ENCODE data around the gene LARP1. TPM values are rescaled to one million over a fixed set of nuclear protein-coding genes. Genes with fewer than 3 reads are reported as not detected.

LARP1 gene
- 100 to 1,000 TPM in 2 of 4 donors, 10 to 100 TPM in 2; 79.7 to 128 (median 101) TPM for total RNA-seq

DNA sequence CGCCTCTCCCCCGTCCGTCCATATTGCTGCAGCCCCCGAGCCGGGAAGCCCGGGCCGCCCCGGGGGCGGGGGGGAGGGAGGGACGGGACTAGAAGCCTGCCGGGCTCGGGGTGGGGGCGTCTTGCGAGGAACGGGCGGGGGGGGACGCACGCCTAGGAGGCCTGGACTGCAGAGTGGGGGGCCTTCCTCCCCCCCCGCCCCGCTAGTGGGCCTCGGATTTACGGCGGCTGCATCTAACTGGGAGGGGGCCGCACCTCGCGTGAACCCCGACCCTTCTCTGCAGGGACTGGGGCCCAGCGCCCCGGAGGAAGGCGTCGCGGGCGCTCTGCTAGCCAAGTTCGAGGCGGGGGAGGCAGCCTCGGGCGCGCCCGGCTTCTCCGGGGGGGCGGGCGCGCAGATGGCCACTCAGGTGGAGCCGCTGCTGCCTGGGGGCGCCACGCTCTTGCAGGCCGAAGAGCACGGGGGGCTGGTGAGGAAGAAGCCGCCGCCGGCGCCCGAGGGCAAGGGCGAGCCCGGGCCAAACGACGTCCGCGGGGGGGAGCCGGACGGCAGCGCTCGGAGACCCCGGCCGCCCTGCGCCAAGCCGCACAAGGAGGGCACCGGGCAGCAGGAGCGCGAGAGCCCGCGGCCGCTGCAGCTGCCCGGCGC is at the start of gene LARP1:
Gene LARP1 (plus strand): TSS at position 17 of the 648 bp plus-strand sequence. CDS start 381 bp downstream, at position 398.
- H3K27ac ChIP-seq (replicated peaks in 1 of 4): peak within 1 kb of the TSS; percentile 98 to 100 (median 99)

DNA sequence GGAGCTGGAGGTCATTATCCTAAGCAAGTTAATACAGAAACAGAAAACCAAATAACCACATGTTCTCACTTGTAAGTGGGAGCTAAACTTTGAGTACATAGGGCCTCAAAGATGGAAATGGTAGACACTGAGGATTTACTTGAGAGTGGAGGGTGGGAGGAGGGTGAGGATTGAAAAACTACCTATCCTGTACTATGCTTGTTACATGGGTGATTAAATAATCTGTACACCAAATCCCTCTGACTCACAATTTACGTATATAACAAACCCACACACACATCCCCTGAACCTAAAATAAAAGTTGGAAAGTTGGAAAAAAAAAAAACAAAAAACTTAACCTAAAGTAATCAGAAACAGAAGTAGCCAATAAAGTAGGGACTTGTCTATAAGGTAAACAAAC is 48.8 kb upstream of the LARP1 start:
- Histone ChIP-seq H3K36me3 (no peaks in the 10 kb centered on the region), H3K9me3 (no peaks in the 10 kb centered on the region), H3K4me1 (no peaks in the 10 kb centered on the region), H3K4me3 (no peak overlapping the region), H3K27ac (replicated peaks in 1 of 4) (no peak overlapping the region), H3K27me3 (no peaks in the 10 kb centered on the region)
- no peak for TF ChIP-seq POLR2AphosphoS5 (IDR thresholded peaks at IDR 0.05)
- no peak for TF ChIP-seq EP300 (IDR thresholded peaks at IDR 0.05)
- no peak for TF ChIP-seq POLR2A (IDR thresholded peaks at IDR 0.05; ENCODE audit: low read depth)
- TF ChIP-seq, protein P1, sequence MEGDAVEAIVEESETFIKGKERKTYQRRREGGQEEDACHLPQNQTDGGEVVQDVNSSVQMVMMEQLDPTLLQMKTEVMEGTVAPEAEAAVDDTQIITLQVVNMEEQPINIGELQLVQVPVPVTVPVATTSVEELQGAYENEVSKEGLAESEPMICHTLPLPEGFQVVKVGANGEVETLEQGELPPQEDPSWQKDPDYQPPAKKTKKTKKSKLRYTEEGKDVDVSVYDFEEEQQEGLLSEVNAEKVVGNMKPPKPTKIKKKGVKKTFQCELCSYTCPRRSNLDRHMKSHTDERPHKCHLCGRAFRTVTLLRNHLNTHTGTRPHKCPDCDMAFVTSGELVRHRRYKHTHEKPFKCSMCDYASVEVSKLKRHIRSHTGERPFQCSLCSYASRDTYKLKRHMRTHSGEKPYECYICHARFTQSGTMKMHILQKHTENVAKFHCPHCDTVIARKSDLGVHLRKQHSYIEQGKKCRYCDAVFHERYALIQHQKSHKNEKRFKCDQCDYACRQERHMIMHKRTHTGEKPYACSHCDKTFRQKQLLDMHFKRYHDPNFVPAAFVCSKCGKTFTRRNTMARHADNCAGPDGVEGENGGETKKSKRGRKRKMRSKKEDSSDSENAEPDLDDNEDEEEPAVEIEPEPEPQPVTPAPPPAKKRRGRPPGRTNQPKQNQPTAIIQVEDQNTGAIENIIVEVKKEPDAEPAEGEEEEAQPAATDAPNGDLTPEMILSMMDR (IDR thresholded peaks at IDR 0.05): no peak
- intact Hi-C loops (cut with DNase I): no loop called here
- DNase-seq (ENCODE audit: extremely low spot score): no peak
- 94% methylated on average over 1 of the region's 1 CpG for WGBS

More for the DNA sequence above, at the start of gene LARP1:
- WGBS: 0% methylated on average over 2 of the region's 75 CpGs
- no peak for DNase-seq (ENCODE audit: extremely low spot score)
- intact Hi-C loops (cut with DNase I): loop anchor here (5.0 kb wide), 3 partner anchors 42 to 102 kb away; partner anchors contain the start of gene CNOT8
- H3K4me3 ChIP-seq: peak within 1 kb of the TSS; percentile 98 to 100 (median 99)
- peaks cover 47 to 60% (median 57%) of the 10 kb centered on the region in 4 donors for H3K4me1 ChIP-seq
- TF ChIP-seq POLR2A (IDR thresholded peaks at IDR 0.05; ENCODE audit: low read depth): peak; percentile 3
- TF ChIP-seq EP300 (IDR thresholded peaks at IDR 0.05): no peak
- TF ChIP-seq, protein P1 (IDR thresholded peaks at IDR 0.05): no peak
- H3K27me3 ChIP-seq: no peaks in the 10 kb centered on the region
- H3K9me3 ChIP-seq: no peaks in the 10 kb centered on the region
- no peaks in the 10 kb centered on the region for H3K36me3 ChIP-seq

DNA sequence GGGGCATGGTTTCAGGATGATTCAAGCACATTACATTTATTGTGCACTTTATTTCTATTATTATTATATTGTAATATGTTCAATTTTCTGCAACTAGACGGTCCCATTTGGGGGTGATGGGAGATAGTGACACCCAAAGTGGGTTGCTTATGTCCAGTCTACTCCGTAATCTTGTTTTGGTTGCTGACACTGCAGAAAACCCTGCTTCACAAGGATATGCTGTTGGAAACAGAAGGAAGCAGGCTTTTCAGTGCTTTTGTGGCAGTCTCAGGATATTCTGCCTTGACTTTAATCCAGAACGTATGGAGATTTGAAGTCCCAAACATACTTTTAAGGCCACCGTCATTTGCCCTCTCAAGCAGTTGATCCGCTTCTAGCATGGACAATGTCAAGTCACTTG is 47.5 kb upstream of the LARP1 start:
- Histone ChIP-seq H3K36me3 (no peaks in the 10 kb centered on the region), H3K4me3 (no peak overlapping the region), H3K27ac (replicated peaks in 1 of 4) (no peak overlapping the region), H3K9me3 (no peaks in the 10 kb centered on the region), H3K4me1 (peaks cover 0 to 2% (median under 1%) of the 10 kb centered on the region in 4 donors), H3K27me3 (no peaks in the 10 kb centered on the region)
- DNase-seq (ENCODE audit: extremely low spot score): no peak
- 87% methylated on average over 5 of the region's 5 CpGs for WGBS
- intact Hi-C loops (cut with DNase I): no loop called here
- TF ChIP-seq, protein P1 (IDR thresholded peaks at IDR 0.05): no peak
- TF ChIP-seq POLR2A (IDR thresholded peaks at IDR 0.05; ENCODE audit: low read depth) (no peak), POLR2AphosphoS5 (IDR thresholded peaks at IDR 0.05) (no peak), EP300 (IDR thresholded peaks at IDR 0.05) (no peak)

DNA sequence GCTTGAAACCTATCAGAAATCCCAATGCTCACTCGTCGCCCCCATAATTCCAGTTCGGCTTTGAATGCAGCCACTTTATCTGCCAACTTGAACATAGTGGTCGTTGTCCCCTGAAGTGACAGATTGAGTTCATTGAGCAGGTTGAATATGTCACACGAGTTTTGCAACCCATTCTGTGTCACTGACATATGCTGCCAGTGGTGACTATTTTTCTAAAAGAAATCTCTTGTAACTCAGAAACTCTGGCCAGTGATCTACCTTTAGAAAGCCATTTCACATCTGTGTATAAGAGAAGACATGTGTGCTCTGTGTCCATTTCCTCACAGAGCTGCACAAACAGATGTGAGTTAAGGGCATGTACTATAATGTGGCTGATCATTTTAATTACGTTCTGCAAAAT is 47.0 kb upstream of the LARP1 start:
- 83% methylated on average over 6 of the region's 6 CpGs for WGBS
- H3K4me3 ChIP-seq: no peak overlapping the region
- intact Hi-C loops (cut with DNase I): no loop called here
- no peak for DNase-seq (ENCODE audit: extremely low spot score)
- no peaks in the 10 kb centered on the region for H3K9me3 ChIP-seq
- H3K4me1 ChIP-seq: peaks cover 4 to 7% (median 6%) of the 10 kb centered on the region in 4 donors
- H3K36me3 ChIP-seq: no peaks in the 10 kb centered on the region
- TF ChIP-seq EP300 (IDR thresholded peaks at IDR 0.05) (no peak), POLR2A (IDR thresholded peaks at IDR 0.05; ENCODE audit: low read depth) (no peak), POLR2AphosphoS5 (IDR thresholded peaks at IDR 0.05) (no peak)
- TF ChIP-seq, protein P1 (IDR thresholded peaks at IDR 0.05): no peak
- no peaks in the 10 kb centered on the region for H3K27me3 ChIP-seq
- no peak overlapping the region for H3K27ac ChIP-seq (replicated peaks in 1 of 4)

Measured in esophagus muscularis mucosa (tissue), 4 donors.